Mesodermal cell (in vitro differentiated cells): Measurements from ENCODE around the gene PYM1. TPM values are rescaled to one million over a fixed set of nuclear protein-coding genes. Genes with fewer than 3 reads are reported as not detected.

Source experiments
- H3K27ac ChIP-seq: 2 replicates; pipeline ENCODE4 v1.7.0; 2013; ENCODE audit warnings: mild to moderate bottlenecking, low read depth, low read length, moderate library complexity; ENCODE audit not compliant: severe bottlenecking
- H3K36me3 ChIP-seq: 2 replicates; pipeline ENCODE4 v1.7.1; 2013; ENCODE audit warnings: mild to moderate bottlenecking, low read length, moderate library complexity; ENCODE audit not compliant: control insufficient read depth, insufficient read depth
- H3K4me1 ChIP-seq: one replicate; pipeline ENCODE4 v1.7.1; 2013; ENCODE audit warnings: mild to moderate bottlenecking, low read length; ENCODE audit not compliant: insufficient read depth, control insufficient read depth, poor library complexity, severe bottlenecking
- H3K4me3 ChIP-seq: 2 replicates; pipeline ENCODE4 v1.7.0; 2013; ENCODE audit warnings: low read length, control low read depth, mild to moderate bottlenecking; ENCODE audit not compliant: insufficient read depth, poor library complexity, severe bottlenecking; ENCODE audit errors: extremely low read depth
- H3K9me3 ChIP-seq: 2 replicates; pipeline ENCODE4 v1.7.1; 2013; ENCODE audit warnings: mild to moderate bottlenecking, low read length, moderate library complexity; ENCODE audit not compliant: control insufficient read depth
- WGBS, 2 experiments: methylation state at CpG; one replicate each; pipeline ENCODE4 v1.1.5; 2013; ENCODE audit warnings: missing lambda C conversion rate in 2 of 2; ENCODE audit not compliant: insufficient coverage in 2 of 2; 5-methylcytosine and 5-hydroxymethylcytosine counted together
- polyA plus RNA-seq, 2 experiments: library from polyadenylated mRNA; stranded (reverse); fragments of 50-300 nt; gene quantifications; one replicate each; pipeline ENCODE4 v1.2.3, GENCODE V29; 2013

The PYM1 gene
- polyA plus RNA-seq (2013, experiment 1 of 2), result 63.4 TPM
- 59.8 TPM for polyA plus RNA-seq (2013, experiment 2 of 2)

DNA sequence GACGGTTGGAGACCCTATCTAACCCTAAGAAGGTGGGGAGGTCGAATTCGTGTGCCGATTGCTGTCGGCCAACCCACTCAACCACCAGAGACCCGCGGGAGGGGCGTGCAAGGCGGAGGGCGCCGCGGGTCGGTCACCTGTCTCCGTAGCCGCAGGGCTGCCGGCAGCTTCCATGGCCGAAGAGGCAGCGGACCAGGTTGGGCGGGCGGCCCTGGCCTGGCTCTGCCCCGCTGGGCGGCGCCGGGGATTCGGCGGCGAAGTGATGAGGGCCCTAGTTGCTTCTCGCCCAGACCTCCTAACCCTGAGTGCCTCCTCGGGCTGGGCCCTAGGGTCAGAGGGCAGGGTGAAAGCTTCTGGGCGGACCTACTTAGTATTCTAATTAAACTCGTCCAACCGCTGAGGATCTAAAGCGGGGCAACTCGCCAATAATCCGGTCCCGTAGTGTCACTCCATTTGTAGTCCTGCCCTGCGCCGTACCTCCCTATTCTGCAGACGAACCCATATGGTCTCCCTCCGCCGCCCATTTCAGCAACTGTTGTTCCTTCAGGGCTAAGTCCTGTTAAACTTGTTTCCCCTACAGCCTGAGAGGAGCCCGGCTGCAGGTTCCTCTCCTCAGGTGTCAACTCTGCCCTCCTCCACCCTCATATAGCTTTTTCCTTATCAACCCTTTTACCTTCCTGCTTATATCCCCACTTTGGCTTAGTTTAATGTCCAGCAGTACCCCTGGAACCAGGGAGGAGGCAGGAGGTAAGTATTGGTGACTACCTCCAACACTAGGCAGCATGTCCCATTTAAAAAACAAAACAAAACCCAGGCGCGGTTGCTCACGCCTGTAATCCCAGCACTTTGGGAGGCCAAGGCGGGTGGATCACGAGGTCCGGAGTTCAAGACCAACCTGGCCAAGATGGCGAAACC is at the start of gene PYM1:
TSS of gene PYM1 (minus strand) at position 307 of the 915 bp plus-strand sequence. CDS start at position 174, 133 bp downstream.
- Histone ChIP-seq H3K4me1 (peaks cover 26% of the 10 kb centered on the region), H3K36me3 (peaks cover 33% of the 10 kb centered on the region), H3K4me3 (peak within 1 kb of the TSS; percentile 93), H3K27ac (peak within 1 kb of the TSS; percentile 51), H3K9me3 (no peaks in the 10 kb centered on the region)
- 8 to 12% methylated on average over 35 to 46 of the region's 49 CpGs for WGBS, 2 experiments

GRCh38 chr12:55974308-55974730 is 46.6 kb upstream of the PYM1 start:
- peaks cover 18% of the 10 kb centered on the region for H3K4me1 ChIP-seq
- H3K36me3 ChIP-seq, result peaks cover 73% of the 10 kb centered on the region
- peak overlapping the region; percentile 88 for H3K27ac ChIP-seq
- WGBS, 2 experiments, result 0% methylated on average over 11 to 15 of the region's 15 CpGs
- H3K9me3 ChIP-seq, result no peaks in the 10 kb centered on the region
- peak overlapping the region; percentile 100 for H3K4me3 ChIP-seq

DNA sequence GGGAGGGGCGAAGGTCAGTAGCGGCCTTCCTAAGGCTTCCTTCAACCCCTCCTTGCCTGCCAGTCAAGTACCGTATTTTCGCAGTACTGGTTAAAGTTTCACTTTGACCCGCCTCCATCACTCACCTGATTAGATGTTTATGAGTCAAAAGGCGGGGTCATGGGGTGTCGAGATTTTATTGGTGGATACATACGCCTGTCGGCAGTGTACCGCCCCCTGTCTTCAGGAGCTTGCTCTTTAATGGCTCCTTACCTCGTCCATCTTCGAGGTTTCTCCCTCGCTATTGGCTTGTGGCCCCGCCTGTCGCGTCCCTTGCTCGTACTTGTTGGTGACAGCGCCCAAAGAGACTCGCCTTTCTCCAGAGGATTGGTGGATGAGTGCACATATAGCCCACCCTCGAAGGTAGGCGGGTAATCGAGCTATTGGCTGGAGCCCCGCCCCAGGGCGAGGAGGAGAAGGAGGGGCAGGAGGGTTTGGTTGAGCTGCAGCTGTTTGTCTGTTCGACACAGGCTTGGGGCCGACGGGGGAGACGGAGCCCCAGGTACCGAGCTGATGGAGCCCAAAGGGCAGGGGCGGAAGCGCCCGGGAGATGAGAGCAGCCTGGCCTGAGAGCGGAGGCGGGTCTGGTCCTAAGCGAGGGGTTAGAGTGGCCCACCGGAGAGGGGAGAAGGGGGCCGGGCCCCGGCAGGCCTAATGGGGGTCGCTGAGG is 46.1 kb upstream of the PYM1 start, which contains the start of gene RAB5B:
TSS of gene RAB5B (plus strand) at position 480 of the 709 bp plus-strand sequence. CDS start 12,883 bp downstream, outside the sequence.
- H3K36me3 ChIP-seq, result peaks cover 73% of the 10 kb centered on the region

GRCh38 chr12:55972911-55973598 is 45.4 kb upstream of the PYM1 start:
- H3K4me1 ChIP-seq, result peaks cover 18% of the 10 kb centered on the region
- WGBS, 2 experiments, result 21 to 24% methylated on average over 15 to 17 of the region's 18 CpGs
- H3K27ac ChIP-seq, result peak overlapping the region; percentile 89
- no peaks in the 10 kb centered on the region for H3K9me3 ChIP-seq
- peaks cover 72% of the 10 kb centered on the region for H3K36me3 ChIP-seq
- peak overlapping the region; percentile 49 for H3K4me3 ChIP-seq

More for the DNA sequence above, 46.1 kb upstream of the PYM1 start, which contains the start of gene RAB5B:
- Histone ChIP-seq H3K4me1 (peaks cover 18% of the 10 kb centered on the region), H3K27ac (peak within 1 kb of the TSS; percentile 89), H3K9me3 (no peaks in the 10 kb centered on the region), H3K4me3 (peak within 1 kb of the TSS; percentile 100)
- WGBS, 2 experiments, result 0 to 1% methylated on average over 25 to 28 of the region's 39 CpGs

DNA sequence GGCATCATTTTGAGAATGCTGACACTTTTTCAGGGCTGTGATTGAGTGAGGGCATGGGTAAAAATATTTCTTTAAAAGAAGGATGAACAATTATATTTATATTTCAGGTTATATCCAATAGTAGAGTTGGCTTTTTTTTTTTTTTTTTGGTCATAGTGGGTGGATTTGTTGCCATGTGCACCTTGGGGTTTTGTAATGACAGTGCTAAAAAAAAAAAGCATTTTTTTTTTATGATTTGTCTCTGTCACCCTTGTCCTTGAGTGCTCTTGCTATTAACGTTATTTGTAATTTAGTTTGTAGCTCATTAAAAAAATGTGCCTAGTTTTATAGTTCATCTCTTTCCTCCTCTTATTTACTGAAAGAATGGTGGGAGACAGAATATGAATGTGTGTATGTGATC is 44.8 kb upstream of the PYM1 start:
- H3K27ac ChIP-seq, result peak overlapping the region; percentile 89
- H3K4me3 ChIP-seq, result peak overlapping the region; percentile 49

DNA sequence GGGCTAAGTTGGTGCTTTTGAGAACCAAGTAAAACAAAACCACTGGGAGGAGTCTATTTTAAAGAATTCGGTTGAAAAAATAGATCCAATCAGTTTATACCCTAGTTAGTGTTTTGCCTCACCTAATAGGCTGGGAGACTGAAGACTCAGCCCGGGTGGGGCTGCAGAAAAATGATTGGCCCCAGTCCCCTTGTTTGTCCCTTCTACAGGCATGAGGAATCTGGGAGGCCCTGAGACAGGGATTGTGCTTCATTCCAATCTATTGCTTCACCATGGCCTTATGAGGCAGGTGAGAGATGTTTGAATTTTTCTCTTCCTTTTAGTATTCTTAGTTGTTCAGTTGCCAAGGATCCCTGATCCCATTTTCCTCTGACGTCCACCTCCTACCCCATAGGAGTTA is 44.3 kb upstream of the PYM1 start:
- Histone ChIP-seq H3K4me3 (peak overlapping the region; percentile 49), H3K36me3 (peaks cover 66% of the 10 kb centered on the region), H3K4me1 (peaks cover 25% of the 10 kb centered on the region), H3K9me3 (no peaks in the 10 kb centered on the region), H3K27ac (peak overlapping the region; percentile 89)
- 43 to 85% methylated on average over 1 of the region's 3 CpGs for WGBS, 2 experiments

More for the DNA sequence above, 44.8 kb upstream of the PYM1 start:
- Histone ChIP-seq H3K4me1 (peaks cover 24% of the 10 kb centered on the region), H3K9me3 (no peaks in the 10 kb centered on the region), H3K36me3 (peaks cover 70% of the 10 kb centered on the region)
- no CpG with 5 or more reads among the region's 1 CpG for WGBS, 2 experiments

GRCh38 chr12:55970775-55971174 is 43.1 kb upstream of the PYM1 start:
- H3K4me3 ChIP-seq, result no peak overlapping the region
- H3K36me3 ChIP-seq, result peaks cover 53% of the 10 kb centered on the region
- H3K4me1 ChIP-seq, result peaks cover 32% of the 10 kb centered on the region
- 83 to 96% methylated on average over 3 to 5 of the region's 7 CpGs for WGBS, 2 experiments
- H3K27ac ChIP-seq, result no peak overlapping the region
- no peaks in the 10 kb centered on the region for H3K9me3 ChIP-seq

- no peaks in the 10 kb centered on the region for H3K9me3 ChIP-seq
- WGBS, 2 experiments, result 94% methylated on average over 3 of the region's 4 CpGs; no CpG with 5 or more reads in 1 of the 2 experiments
- H3K27ac ChIP-seq, result no peak overlapping the region
- H3K4me1 ChIP-seq, result peaks cover 31% of the 10 kb centered on the region
- H3K4me3 ChIP-seq, result no peak overlapping the region
- H3K36me3 ChIP-seq, result peaks cover 45% of the 10 kb centered on the region
These were observed 41.7 kb upstream of the PYM1 start for GRCh38 chr12:55969356-55969755.

- Histone ChIP-seq H3K4me1 (peaks cover 19% of the 10 kb centered on the region), H3K9me3 (no peaks in the 10 kb centered on the region), H3K27ac (peak within 1 kb of the TSS; percentile 80), H3K36me3 (peaks cover 39% of the 10 kb centered on the region), H3K4me3 (peak within 1 kb of the TSS; percentile 91)
- WGBS, 2 experiments, result 1% methylated on average over 36 to 37 of the region's 45 CpGs
These were observed 39.0 kb upstream of the PYM1 start, which contains the start of gene CDK2 for GRCh38 chr12:55966408-55967281. Gene CDK2 (plus strand): TSS chr12:55966830. CDS start chr12:55967009, 179 bp downstream.
